Activated effector memory CD4-positive, alpha-beta T cell treated with anti-CD3 and anti-CD28 coated beads, Interleukin-2, amount 50 U/mL, for 16 hours (primary cell): Measurements from ENCODE around the gene ZNF232.
A peak's percentile ranks its signal among the peaks of the same experiment; 100 is the strongest.
"Not testable (repeated sequence)": the region's sequence is repeated elsewhere in the genome, so short reads cannot be mapped to it uniquely, and the experiment has no call there.

Source experiments
- DNase-seq: peaks from one replicate; pipeline ENCODE4 v3.0.0-alpha.2; 2020

Gene ZNF232

DNA sequence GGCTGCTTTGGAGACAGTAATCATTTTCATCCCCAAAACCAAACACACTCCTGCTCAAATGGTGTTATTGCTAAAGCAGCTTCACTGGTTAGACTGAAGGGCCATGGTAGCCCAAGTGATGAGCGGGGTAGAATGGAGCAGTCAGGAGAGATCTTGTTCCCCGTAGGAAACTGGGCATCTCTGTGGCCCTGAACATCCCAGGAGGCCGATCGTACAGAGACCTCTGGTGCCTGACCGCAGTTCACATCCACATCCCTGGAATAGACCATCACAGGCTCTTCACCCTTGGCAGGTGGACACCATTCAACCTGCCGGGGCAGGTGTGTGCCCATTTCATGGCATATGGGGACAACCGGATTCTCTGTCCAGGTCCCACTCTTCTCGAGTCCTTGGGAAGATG is 18.1 kb upstream of the ZNF232 start:
- DNase-seq, result not testable (repeated sequence)

GRCh38 chr17:5128905-5129535 is 17.3 kb upstream of the ZNF232 start:
- no peak for DNase-seq

- not testable (repeated sequence) for DNase-seq
These were observed 16.7 kb upstream of the ZNF232 start for GRCh38 chr17:5128387-5128786.

DNA sequence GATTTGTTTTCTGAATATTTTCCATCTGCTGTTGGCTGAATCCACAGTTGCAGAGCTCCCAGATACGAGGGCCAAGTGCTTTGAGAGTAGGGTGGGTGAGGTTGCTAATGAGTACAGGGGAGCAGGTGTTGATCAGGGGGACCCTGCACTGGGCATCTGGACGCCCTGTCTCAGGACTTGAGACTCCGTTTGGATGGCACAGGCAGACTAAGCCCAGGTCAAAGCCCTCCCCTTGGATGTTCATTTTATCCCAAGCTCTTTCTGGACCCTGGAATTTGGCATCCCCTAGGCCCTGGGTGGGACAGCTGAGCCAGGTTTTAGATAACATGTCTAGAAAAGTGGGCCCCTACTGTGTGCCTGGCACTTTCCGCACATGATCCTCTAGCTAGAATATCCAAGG is 16.2 kb upstream of the ZNF232 start:
- DNase-seq, result no peak

DNA sequence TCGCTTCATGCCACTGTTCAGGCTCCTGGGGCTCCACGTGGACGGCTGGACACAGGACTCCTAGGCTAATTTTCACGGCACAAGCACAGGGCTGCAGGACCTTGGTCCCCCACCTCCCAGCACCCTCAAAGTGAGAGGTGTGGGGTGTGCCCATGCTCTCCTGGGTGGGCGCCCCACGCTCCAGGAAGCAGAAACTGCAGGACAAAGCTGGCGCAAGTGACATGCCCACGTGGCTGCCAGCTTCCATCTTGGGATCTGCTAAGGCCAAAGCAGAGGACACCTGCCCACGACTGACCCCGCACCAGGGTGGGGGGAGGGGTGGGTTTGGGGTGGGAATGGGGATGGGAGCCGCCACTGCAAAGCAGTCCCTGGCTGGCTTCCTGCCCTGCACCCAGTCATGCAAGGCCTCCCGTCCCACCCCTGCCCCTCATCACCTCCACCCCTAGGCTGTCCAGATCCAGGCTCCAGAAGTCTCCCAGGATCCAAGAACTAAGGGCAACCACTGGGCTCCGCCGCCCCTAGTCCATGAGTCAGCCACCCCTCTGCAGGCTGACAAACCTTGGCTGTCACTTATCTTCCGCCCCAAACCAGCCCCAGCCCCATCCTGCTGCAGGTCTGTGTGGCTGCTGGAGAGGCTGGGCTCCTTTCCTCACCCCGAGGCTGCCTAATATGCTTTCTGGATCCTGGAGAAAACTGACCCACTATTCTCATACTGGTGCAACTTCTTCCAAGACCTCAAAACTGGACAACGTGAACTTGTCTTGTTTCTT is 15.2 kb upstream of the ZNF232 start:
- DNase-seq, result no peak

DNA sequence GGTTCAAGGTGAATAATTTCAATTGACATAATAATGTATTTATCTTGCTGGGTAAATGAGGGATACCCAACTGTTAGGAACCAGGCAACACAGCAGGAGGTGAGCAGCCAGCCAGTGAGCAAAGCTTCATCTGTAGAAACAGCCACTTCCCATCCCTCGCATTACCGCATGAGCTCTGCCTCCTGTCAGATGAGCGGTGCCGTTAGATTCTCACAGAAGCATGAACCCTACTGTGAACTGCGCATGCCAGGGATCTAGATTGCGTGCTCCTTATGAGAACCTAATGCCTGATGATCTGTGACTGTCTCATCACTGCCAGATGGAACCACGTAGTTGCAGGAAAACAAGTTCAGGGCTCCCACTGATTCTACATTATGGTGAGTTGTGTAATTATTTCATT is 13.2 kb upstream of the ZNF232 start:
- DNase-seq, result not testable (repeated sequence)

- not testable (repeated sequence) for DNase-seq
These were observed 12.6 kb upstream of the ZNF232 start for GRCh38 chr17:5124125-5124760.

DNA sequence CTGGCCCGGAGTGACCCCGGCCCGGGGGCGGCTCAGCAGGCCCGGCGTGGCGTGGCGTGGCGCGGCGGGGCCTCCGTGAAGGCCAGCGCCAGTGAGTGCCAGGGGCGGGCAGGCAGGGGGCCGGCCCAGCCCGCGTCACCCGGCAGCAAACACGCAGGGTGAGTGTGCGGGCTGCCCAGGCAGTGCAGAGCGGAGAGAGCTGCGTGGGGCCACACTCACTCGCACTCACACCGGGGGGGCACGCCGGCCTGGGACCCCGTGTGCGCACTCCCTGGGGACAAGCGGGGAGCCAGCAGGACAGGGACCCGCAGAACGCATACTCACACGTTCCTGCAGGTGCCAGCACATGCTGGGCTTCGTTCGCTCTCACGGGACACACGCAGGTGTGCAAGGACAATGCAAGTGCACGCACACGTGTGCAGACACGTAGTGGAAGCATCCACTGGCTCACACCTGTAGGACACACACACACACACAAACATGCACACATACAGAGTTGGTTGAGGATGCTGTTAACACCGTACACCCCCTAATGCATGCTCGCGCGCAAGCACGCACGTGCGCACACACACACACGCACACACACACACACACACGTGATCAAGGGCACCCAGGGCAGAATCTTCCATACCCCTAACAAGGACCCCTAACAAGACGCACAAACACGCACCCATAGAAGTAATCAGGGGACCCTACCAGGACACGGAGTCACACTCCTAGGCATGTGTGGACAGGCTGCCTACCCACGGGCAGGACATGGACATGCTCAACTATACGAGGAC is 11.9 kb upstream of the ZNF232 start:
- peak; percentile 49 for DNase-seq

GRCh38 chr17:5122586-5123342 is 11.1 kb upstream of the ZNF232 start:
- DNase-seq, result peak; percentile 59

DNA sequence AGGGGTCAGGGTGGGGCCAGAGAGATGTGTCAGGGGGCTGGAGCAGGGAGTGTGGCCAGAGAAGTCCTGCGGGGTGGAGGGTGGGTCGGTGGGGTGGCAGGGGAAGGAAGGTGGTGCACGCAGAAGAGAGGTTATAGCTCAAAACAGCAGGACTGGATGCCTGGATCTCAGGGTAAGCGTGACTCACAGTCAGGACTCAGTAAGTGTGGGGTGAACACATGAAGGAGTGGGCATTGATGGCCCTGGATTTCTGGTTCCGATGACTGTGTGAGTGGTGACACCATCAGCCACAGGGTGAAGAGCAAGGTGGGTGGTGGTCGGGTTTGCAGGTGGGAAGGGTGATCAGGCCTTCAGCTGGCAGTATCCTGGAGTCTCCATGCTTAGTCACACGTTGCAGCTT is 10.4 kb upstream of the ZNF232 start:
- peak; percentile 54 for DNase-seq

DNA sequence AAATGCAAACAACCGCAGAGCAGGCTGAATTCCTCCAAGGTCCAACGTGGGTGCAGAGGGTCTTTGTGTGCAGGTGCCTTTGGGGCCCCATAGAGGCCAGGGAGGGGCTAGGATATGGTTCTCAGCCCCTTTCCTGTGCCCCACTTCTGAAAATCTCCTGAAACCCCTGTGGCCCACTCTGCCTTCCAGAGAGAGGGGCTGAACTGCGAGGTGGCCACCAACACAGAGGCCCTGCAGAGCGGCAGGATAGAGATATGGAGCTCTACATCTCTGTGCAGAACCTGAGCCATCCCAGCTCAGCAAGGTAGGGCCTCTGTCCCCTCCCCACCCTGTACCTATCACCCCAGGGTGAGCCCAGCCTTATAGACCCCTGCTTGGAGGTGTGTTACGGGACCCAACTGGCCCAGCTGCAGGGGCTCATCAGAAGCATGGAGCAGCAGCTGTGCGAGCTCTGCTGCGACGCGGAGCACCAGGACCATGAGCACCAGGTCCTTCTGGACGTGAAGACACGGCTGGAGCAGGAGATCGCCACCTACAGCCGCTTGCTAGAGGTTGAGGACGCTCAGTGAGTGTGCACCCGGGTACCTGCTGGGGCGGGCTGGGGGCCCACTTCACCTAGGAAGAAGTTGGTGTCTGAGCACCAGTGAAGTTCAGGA is 9.6 kb upstream of the ZNF232 start:
- peak; percentile 38 for DNase-seq

DNA sequence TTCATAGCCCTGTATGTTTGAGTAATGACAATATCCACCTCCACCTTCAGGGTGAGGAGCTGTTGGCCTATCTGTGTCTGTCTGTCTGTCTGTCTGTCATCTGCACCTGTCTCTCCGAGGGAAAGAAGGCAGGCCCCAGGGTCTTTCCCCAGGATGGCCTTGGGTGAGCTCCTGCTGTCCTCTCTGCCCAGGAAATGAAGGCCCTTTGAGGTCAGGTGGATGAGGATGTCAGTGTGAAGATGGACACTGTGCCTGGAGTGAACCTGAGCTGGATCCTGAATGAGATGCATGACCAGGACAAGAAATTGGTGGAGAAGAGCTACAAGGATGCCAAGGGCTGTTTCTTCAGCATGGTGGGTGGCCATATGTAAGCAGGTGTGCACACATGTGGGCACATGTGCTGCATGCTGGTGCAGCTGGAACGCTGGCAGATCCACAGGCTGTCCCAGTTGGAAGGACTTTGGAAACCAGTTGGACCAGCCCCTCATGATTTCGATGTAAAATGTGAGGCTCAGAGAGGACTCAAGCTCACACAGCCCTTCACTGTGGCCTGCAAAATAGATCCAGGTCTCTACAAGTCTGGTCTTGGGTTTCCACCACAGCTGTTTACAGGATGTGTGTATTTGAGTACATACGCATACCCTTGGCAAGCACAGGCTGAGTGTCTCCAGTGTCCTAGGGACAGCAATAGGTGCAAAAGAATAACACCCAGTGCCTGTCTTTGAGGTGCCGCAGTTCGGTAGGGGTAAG is 8.9 kb upstream of the ZNF232 start:
- peak; percentile 45 for DNase-seq

DNA sequence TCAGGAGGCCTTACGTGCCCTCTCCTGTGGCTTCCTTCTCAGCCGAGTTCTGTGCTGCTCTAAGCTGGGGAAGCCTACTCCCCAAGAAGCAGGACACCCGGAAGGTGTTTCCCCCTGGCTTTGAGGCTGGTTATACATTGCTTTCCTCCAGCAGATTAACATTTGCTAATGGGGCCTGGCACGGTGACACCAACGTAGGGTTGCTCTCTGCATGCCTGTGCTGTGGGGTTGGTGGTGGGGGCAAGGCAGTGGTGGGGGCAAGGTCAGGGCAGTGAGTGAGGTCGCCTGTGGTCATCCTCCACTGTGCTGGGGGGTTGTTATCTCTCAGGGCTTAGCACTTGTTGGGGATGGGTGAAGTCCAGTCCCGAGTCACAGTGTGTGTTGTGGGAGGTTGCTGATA is 8.4 kb upstream of the ZNF232 start:
- no peak for DNase-seq

GRCh38 chr17:5118219-5118618 is 6.5 kb upstream of the ZNF232 start:
- peak; percentile 61 for DNase-seq

DNA sequence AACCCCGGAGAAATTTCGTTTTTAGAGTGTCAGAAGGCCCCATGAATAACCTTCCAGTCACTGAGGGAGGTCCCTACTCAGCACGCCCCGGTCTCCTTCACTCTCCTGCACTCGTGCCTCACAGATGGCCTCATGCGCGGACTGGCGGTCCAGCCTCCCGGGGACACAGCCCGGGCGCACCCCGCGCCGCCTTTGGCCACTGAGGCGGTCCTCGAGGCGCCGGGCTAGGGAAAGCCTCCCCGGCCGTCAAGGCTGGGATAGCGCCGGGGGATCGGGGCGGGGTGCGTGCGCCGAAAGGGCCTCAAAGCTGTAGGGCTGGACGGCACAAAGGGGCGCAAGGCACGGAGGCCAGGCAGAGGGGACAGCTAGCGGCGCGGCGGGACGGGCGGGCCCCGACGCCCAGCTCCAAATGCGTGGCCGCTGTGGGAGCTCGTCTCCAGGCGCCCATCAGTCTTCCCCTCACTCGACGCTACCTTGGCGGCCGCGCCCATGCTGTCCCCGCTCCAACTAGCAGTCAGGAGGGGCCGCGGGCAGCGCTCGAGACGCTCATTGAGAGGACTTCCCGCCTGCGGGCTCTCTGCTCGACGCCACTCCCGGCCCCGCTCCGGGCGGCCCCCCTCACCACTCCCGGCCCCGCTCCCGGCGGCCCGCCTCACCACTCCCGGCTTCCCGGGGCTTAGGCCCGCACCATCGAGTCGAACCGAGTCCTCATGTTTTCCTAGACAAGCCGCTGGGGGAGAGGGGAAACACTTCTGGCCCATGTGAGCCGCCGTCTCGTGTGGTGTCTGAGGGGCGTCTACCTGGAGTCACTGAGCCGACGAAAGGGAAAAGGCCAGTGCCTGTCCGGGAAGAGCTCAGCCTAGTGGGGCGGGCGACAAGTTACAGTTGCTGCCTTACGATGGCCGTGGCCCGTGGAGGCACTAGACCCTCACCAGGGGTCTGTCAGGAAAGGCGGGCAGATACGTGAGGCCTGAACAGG is 4.3 kb upstream of the ZNF232 start, which contains the start of gene USP6:
TSS of gene USP6 (plus strand) at position 360 of the 979 bp plus-strand sequence. CDS start 14,336 bp downstream, outside the sequence.
- DNase-seq, result no peak

DNA sequence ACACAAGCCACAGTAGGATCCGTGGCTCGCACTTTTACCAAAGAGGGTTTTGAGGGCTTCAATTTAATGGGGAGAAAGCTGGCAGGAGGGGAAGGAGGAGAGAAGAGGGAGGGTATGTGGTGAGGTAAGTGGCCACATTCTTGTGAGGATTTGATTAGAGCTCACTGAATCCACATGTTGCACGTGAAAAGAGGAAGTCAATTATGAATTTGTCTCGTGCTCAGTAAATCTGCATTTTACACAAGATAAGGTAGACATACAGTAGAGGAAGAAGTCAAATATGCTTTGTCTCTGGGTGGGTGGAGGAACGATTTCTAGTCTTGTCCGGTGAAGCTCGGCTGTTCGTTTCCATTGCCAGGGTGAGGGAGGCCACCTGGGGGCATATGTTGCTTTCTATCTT is 862 bp downstream of the ZNF232 start:
- DNase-seq, result no peak

- DNase-seq, result no peak
These were observed 10.8 kb downstream of the ZNF232 start for GRCh38 chr17:5100832-5101231.

GRCh38 chr17:5099271-5099670 is 12.4 kb downstream of the ZNF232 start:
- no peak for DNase-seq

DNA sequence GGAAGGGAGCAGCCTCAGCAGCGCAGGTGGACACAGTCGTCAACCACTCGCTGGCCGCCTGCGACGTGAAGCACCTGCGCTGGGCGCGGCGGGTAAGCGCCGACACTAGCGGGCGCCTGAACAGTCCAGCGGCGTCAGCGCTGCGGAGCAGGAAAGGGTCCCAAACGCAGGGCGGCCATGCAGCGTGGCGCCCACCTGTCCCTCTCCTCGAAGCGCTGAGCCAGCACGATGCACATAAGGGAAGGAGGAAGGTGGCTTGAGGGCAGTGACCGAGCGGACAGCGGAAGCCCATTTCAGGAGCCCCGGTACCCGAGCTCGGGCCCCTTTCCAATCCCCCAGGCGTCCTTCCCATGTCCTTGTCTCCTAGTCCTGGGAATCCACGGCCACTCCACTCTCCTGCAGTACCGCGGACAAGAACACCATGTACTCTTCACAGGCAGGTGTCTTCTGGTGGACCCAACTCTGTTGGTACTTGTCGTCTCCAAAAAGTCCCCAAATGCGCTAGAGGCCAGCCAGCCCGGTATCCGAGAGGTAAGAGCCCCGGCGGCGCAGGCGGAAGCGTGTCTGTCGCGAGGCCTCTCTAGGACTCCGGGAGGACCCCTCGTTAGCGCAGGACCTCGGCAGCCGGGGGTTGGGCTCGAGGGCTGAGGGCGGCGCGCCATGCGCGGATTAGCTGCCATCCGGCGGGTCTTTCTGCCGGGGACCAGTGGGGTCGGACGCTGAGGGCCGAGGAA is 14.4 kb downstream of the ZNF232 start:
- no peak for DNase-seq
